ENCODE results near the gene SYK.

GRCh38 chr9:90914868-90915483, 113.4 kb downstream of the SYK start:
- TF ChIP-seq CTCF (IDR thresholded peaks at IDR 0.05) (peak; percentile 90 to 98 (median 92)), POLR2A (IDR thresholded peaks at IDR 0.05) (no peak)
